Raji (cell line): ENCODE data around the gene SERAC1.

ENCODE experiments used
- POLR2A ChIP-seq: IDR thresholded peaks from 2 replicates; pipeline ENCODE4 v1.6.1; 2011; ENCODE audit warnings: low read depth, low read length, control low read depth; ENCODE audit not compliant: insufficient read depth

SERAC1 gene

GRCh38 chr6:158149641-158150040, 18.4 kb downstream of the SERAC1 start:
- no peak for TF ChIP-seq POLR2A

- no peak for TF ChIP-seq POLR2A
These were observed 24.4 kb downstream of the SERAC1 start for GRCh38 chr6:158143700-158144099.

DNA sequence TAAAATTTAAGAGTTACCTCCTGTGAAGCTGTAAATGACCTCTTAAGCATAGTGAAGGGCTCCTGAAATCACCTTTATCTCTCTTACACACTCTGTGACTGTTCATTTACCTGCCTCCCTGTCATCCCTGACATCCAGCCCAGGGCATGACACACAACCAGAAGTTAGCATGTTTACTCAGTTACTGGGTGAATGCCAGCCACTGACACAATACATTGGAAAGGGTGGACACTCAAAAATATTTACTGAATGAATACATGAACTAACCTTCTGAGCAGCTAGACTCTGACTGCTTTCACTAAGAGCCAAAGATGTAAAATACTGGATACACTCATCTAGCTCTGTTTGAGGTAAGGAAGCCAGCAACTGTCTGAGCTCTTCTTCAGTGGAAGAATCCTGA, 25.3 kb downstream of the SERAC1 start:
- no peak for TF ChIP-seq POLR2A

GRCh38 chr6:158131926-158132325, 36.1 kb downstream of the SERAC1 start:
- TF ChIP-seq POLR2A, result no peak

DNA sequence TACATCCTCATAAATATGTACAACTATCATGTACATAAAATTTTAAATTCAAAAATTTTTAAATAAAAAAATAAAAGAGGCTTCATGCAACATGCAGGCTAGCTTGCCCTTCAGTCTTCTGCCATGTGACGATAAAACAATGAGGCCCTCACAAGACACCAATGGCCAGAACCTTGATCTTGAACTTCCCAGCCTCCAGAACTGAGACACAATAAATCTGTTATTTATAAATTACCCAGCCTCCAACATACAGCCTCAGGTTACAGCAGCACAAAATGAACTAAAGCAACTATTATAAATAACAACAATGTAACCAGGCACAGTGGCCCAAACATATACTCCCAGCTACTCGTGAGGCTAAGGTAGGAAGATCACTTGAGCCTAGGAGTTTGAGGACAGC, 42.8 kb downstream of the SERAC1 start:
- no peak for TF ChIP-seq POLR2A

DNA sequence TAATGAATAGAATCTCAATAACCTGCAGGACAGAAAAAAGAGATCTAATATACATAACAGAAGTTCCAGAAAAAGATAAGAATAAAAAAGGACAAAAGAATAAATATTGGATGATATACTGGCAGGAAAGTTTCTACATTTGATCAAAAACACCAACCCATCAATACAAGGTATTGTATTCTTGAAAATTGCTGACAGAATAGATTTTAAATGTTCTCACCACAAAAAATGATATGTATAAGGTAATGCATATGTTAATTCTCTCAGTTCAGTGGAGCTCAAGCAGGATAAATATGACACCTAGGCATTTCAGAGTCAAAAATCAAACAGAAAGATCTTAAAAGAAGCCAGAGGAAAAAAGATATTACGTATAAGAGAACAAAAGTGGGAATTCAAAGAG, 43.8 kb downstream of the SERAC1 start:
- TF ChIP-seq POLR2A, result no peak

DNA sequence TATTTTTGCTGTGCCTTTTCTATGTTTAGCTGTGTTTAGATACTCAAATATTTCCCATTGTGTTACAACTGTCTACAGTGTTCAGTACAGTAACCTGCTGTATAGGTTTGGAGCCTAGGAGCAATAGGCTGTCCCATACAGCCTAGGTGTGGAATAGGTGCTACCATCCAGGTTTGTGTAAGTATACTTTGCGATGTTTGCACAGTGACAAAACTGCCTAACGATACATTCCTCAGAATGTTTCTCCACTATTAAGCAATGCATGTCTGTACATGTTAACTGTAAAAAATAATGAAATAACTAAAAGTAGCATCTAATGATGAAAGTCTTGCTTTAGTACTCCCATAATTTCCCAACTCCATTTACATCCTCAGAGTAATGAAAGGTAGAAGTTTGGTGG, 46.0 kb downstream of the SERAC1 start:
- TF ChIP-seq POLR2A, result no peak

- no peak for TF ChIP-seq POLR2A
These were observed 46.7 kb downstream of the SERAC1 start for GRCh38 chr6:158121335-158121734.

DNA sequence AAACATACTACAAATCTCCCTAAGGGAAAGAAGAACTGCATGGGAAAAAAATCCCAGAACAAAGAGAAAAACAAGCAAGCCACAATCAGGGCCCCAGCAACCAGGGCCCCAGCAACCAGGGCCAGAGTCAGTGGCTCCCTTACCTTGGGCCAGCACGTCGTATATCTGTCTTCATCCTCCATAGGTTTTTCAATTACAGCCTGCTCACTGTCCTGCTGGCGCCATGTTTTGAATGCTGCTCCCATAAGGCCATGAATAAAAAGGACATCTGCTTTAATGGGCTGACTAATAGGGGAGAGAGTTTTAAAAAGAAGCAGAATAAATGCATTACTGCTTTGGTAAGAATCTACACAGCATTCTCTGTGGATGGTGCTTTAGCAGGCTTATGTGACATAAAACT, 49.2 kb downstream of the SERAC1 start:
- no peak for TF ChIP-seq POLR2A

DNA sequence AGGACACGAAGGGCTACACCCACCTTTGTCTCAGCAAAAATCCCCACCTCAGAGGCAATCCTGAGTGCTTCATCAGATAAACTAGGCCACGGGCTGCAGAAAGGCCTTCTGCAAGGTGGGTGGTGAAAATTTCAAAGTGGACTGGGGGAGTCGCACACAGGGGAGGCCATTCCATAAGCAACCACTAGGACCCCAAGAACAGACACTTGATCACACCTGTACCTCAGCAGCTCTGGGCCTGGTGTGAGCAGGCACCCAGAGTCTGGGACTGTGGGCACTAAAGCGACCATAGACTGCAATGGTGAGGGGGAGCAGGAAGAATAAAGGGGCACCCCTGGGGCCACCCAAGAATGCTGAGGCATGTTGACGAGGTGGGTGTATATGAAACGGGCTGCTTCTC, 52.6 kb downstream of the SERAC1 start:
- TF ChIP-seq POLR2A, result no peak

GRCh38 chr6:158115102-158115501, 53.0 kb downstream of the SERAC1 start:
- no peak for TF ChIP-seq POLR2A

GRCh38 chr6:158113802-158114201, 54.3 kb downstream of the SERAC1 start:
- TF ChIP-seq POLR2A, result no peak

DNA sequence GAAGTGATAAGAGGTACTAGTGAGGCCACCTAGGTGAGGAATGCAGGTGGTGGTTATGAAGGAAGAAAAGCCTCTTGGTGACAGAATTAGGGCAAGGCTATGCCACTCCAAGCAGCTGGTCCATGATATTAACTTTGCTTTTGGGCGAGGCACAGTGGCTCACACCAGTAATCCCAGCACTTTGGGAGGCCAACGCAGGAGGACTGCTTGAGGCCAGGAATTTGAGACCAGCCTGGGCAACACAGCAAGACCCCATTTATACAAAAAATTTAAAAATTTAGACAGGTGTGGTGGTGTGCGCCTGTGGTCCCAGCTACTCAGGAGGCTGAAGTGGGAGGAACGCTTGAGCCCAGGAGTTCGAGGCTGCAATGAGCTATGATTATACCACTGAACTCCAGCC, 56.1 kb downstream of the SERAC1 start:
- TF ChIP-seq POLR2A, result no peak

DNA sequence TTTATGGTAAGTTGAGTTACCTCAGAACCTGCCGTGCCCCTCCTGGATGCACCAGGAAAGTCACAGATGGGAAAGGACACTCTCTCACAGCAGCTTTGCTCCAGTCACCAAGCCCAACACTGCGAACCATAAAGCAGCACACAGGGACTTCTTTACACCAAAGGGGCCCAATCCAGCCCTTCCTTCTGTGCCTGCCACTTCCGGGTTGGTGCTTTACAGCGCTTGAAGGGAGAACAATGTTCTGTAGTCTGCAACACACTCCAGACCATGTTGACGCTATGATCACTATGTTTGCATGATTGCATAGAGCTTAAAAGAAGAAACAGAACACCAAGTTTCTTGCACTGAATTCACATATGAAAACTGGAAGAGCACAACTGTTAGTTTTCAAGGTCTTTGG, 57.1 kb downstream of the SERAC1 start:
- TF ChIP-seq POLR2A, result no peak

DNA sequence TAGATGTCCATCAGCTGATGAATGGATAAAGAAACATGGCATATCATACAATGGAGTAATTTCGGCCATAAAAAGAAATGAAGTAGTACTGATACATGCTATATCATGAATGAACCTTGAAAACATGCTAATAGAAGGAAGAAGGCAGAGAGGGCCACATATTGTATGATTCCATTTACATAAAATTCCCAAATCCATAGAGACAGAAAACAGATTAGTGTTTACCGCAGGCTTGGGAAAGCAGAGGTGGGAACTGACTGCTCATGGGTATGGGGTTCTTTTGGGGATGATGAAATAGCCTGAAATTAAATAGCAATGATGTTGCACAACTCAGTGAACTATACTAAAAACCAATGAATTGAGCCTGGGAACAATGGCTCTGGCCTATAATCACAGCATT, 58.3 kb downstream of the SERAC1 start:
- TF ChIP-seq POLR2A, result no peak

GRCh38 chr6:158104696-158105095, 63.4 kb downstream of the SERAC1 start:
- no peak for TF ChIP-seq POLR2A

DNA sequence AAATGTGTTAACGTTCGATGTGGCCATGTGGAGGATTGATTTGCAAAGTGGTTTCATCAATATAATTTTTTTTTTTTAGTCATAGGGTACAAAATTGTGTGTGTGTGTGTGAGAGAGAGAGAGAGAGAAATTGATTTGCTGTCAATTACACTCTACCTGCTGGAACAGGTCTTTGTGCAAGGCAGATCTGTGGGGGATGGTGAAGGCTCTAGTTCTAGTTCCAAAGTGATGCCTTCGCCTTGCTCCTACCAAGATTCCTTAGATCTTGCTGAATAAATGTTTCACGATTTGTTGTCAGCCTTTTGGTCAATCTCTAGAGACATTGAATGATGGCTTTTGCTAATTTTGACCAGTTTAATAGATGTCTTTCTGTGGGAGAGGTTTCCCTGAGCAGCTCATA, 64.8 kb downstream of the SERAC1 start:
- TF ChIP-seq POLR2A, result no peak

GRCh38 chr6:158095671-158096070, 72.4 kb downstream of the SERAC1 start:
- no peak for TF ChIP-seq POLR2A
